ENCODE data around the gene HIF1AN. TPM values are rescaled to one million over a fixed set of nuclear protein-coding genes. Genes with fewer than 3 reads are reported as not detected.

HIF1AN gene
- total RNA-seq, 1 donor = 14.2 TPM

DNA sequence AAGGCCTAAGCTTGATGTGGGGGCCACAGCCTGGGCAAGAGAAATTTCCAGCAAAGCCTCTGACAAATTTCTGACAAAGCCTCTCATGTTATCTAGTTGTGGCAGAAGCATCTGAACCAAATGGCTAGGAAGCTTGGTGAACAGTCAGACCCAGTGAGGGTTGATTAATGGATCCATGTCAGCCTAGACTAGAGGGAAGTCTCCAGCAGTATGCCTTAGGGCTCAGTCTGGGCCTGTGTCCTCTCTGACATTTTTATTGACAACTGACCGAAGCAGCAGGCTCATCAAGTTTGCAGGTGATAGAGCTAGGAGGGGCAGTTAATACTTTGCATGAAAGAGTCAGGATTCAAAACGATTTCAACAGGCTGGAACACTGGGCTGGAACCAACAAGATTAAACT lies 25.3 kb downstream of the HIF1AN start:
- TF ChIP-seq, protein P1, sequence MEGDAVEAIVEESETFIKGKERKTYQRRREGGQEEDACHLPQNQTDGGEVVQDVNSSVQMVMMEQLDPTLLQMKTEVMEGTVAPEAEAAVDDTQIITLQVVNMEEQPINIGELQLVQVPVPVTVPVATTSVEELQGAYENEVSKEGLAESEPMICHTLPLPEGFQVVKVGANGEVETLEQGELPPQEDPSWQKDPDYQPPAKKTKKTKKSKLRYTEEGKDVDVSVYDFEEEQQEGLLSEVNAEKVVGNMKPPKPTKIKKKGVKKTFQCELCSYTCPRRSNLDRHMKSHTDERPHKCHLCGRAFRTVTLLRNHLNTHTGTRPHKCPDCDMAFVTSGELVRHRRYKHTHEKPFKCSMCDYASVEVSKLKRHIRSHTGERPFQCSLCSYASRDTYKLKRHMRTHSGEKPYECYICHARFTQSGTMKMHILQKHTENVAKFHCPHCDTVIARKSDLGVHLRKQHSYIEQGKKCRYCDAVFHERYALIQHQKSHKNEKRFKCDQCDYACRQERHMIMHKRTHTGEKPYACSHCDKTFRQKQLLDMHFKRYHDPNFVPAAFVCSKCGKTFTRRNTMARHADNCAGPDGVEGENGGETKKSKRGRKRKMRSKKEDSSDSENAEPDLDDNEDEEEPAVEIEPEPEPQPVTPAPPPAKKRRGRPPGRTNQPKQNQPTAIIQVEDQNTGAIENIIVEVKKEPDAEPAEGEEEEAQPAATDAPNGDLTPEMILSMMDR (IDR thresholded peaks at IDR 0.05; ENCODE audit: insufficient read depth, low read depth, low read length) = no peak
- no peak overlapping the region for H3K4me3 ChIP-seq (ENCODE audit: low read depth, low read length)
- DNase-seq (ENCODE audit: low read depth) = no peak

DNA sequence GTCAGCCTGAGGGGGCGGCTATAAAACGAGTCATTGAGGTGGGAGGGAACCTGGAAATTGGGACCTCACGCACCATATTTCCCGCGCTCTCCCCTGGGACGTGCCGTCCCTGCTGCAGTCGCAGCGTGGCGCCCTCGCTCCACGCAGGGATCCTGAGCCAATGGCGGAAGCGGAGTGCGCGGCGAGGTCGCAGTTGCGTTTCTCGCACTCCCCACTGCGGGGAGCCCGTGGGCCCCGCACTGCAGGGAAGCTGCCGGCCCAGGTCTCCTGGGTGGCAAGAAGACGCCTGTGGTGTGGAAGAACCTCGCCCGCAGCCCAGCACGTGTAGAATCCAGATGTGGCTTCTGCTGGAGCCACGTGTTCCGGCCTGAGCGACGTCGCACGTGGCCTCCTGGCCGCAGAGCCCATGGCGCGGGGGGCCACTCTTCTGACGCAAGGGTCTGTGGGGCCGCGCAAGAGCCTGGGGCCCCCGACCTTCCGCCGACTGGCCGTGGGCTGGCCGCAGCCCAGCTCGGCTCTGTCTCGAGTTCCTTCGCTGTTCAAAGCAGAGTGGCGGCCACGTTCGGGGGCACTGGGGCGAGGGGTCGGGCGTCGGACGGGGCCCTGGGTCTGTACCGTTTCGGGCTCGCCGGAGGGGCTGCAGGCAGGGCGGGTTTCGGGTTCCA lies 26.4 kb downstream of the HIF1AN start:
- peak; percentile 45 for DNase-seq (ENCODE audit: low read depth)

DNA sequence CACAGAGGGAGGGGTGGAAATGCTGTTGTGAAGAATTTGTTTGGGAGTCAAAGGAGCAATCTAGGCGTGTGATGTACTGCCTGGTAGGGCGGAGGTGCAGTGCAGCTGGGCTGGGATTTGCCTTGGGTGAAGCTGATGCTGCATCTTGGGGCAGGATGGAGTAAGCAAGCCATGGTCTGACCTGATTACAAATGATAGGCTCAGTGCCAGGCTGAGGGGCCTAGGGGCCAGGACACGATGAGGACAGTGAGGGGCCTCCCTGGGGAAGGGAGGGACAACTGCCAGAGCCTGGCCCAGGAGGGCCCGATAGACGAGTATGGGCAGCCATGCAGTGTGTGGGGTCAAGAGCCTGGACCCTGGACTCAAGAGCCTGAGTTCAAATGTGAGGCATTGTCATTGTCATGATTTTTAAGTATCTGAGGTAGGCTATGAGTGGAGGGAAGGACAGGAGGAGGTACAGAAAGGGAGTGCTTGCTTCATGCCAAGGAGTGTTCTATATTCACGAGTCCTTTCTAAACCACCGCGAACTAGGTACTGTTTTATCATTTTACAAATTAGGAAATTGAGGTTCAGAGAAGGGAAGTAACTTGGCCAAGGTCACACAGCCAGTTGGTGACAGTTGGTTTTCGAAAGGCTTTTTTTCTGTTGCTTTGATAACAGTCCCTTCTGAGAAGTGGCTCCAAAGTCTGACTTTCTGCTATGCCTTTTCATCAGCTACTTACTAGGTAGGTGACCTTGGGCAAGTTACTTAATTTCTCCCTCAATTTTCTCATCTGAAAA lies 29.7 kb downstream of the HIF1AN start:
- TF ChIP-seq, protein P1 (IDR thresholded peaks at IDR 0.05; ENCODE audit: insufficient read depth, low read depth, low read length) = no peak

More for the DNA sequence above, 26.4 kb downstream of the HIF1AN start:
- H3K4me3 ChIP-seq (ENCODE audit: low read depth, low read length) = no peak overlapping the region
- TF ChIP-seq, protein P1 (IDR thresholded peaks at IDR 0.05; ENCODE audit: insufficient read depth, low read depth, low read length) = peak; percentile 69

DNA sequence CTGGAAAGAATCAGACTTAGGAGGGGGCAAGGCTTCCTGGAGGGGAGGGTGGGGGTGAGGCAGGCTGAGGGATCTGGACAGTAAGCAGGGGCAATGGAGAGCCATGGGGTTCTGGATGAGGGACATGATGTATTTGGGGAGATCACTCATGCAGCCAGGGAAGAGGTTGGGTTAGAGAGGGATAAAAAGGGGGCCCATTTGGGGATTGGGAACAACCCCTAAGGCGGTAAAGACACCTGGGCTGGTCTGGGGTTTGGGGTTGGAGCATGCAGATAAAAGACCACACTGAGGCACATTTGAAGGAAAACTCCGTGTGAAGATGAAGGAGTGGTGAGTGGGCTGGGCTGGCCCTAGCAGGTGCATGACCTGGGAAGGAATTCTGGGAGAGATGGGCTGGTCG lies 30.8 kb downstream of the HIF1AN start:
- TF ChIP-seq, protein P1 (IDR thresholded peaks at IDR 0.05; ENCODE audit: insufficient read depth, low read depth, low read length) = no peak
- no peak overlapping the region for H3K4me3 ChIP-seq (ENCODE audit: low read depth, low read length)
- DNase-seq (ENCODE audit: low read depth) = no peak

More for the DNA sequence above, 29.7 kb downstream of the HIF1AN start:
- DNase-seq (ENCODE audit: low read depth) = no peak
- H3K4me3 ChIP-seq (ENCODE audit: low read depth, low read length) = no peak overlapping the region

DNA sequence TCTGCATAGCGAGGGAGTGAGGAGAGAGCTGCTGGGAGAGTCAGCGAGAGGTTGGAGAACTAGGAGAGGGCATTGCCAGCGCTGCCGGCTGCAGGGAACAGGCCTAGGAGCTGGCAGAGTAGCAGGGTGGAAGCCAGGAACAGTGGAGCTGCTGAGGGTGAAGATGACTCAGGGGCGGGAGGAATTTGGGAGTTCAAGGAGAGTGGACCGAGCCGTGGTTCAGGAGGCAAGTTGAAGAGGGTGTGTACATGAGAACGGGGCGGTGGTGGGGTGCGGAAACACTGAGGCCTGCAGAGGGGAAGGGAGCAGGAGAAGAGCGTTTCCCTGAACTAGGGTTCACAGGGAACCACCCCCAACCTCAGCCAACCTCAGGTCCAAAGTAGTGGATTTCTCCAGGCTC lies 31.5 kb downstream of the HIF1AN start:
- no peak overlapping the region for H3K4me3 ChIP-seq (ENCODE audit: low read depth, low read length)
- DNase-seq (ENCODE audit: low read depth) = no peak
- TF ChIP-seq, protein P1 (IDR thresholded peaks at IDR 0.05; ENCODE audit: insufficient read depth, low read depth, low read length) = no peak

DNA sequence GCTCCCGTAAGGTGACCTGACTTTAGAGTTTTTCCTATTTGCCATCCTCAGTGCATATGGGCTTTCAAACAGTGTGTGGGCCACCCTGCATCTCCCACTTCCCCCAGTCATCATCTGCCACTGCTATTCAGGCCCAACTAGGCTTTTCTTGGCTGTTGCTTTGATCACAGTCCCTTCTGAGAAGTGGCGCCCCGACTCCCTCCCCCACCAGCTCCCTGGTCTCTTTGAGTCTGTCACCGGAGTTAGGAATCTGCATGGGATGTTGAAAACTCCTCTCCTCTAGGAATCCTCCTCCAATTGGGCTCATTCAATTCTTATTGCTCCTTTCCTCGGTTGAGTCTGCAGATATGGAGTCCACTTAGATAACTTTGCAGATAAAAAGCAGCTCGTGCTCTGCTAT lies 32.1 kb downstream of the HIF1AN start:
- TF ChIP-seq, protein P1 (IDR thresholded peaks at IDR 0.05; ENCODE audit: insufficient read depth, low read depth, low read length) = no peak
- no peak for DNase-seq (ENCODE audit: low read depth)

More for the DNA sequence above, 32.1 kb downstream of the HIF1AN start:
- no peak overlapping the region for H3K4me3 ChIP-seq (ENCODE audit: low read depth, low read length)

Data from fibroblast of villous mesenchyme (primary cell).